OCI-LY1 (cell line): ENCODE measurements around the gene MOB3C.

Experiments
- H2AFZ ChIP-seq: fragments of 200-600 bp; sonication (generic), shearing (Covaris generic); 2 replicates; pipeline ENCODE4 v1.6.0; 2014; ENCODE audit warnings: antibody characterized with exemption, mild to moderate bottlenecking, low read length
- H3F3A ChIP-seq: fragments of 200-600 bp; sonication (generic), shearing (Covaris generic); 2 replicates; pipeline ENCODE4 v1.6.0; 2014; ENCODE audit warnings: mild to moderate bottlenecking, antibody characterized with exemption, low read length, moderate library complexity; ENCODE audit not compliant: insufficient read depth
- H3K27ac ChIP-seq: fragments of 200-600 bp; sonication (generic); 2 replicates; pipeline ENCODE4 v1.5.1; 2014; ENCODE audit warnings: low read length, mixed run types, mild to moderate bottlenecking, low read depth; ENCODE audit not compliant: poor library complexity, severe bottlenecking
- H3K27me3 ChIP-seq: fragments of 200-600 bp; sonication (generic); 2 replicates; pipeline ENCODE4 v1.6.0; 2014; ENCODE audit warnings: antibody characterized with exemption, mild to moderate bottlenecking, low read length, moderate library complexity; ENCODE audit not compliant: insufficient read depth
- H3K36me3 ChIP-seq: fragments of 200-600 bp; sonication (generic); 2 replicates; pipeline ENCODE4 v1.6.1; 2014; ENCODE audit warnings: mild to moderate bottlenecking, antibody characterized with exemption, low read length, moderate library complexity, mixed read lengths; ENCODE audit not compliant: insufficient read depth
- H3K4me1 ChIP-seq: fragments of 200-600 bp; sonication (generic); 2 replicates; pipeline ENCODE4 v1.5.1; 2014; ENCODE audit warnings: mild to moderate bottlenecking, low read length, moderate library complexity; ENCODE audit not compliant: insufficient read depth, severe bottlenecking
- H3K4me2 ChIP-seq: fragments of 200-600 bp; sonication (generic), shearing (Covaris generic); 2 replicates; pipeline ENCODE4 v1.6.1; 2014; ENCODE audit warnings: low read length
- H3K4me3 ChIP-seq: fragments of 200-600 bp; sonication (generic); 2 replicates; pipeline ENCODE4 v1.5.1; 2014; ENCODE audit warnings: low read length, low read depth, mild to moderate bottlenecking, mixed read lengths; ENCODE audit not compliant: poor library complexity, severe bottlenecking
- H3K79me2 ChIP-seq: fragments of 200-600 bp; shearing (Covaris generic); 2 replicates; pipeline ENCODE4 v1.6.1; 2016; ENCODE audit warnings: mixed run types, low read length, mixed read lengths; ENCODE audit not compliant: insufficient read depth
- H3K9ac ChIP-seq: fragments of 200-600 bp; sonication (generic), shearing (Covaris generic); 2 replicates; pipeline ENCODE4 v1.6.1; 2014; ENCODE audit warnings: mild to moderate bottlenecking, low read length, mixed read lengths
- H3K9me2 ChIP-seq: fragments of 200-600 bp; sonication (generic), shearing (Covaris generic); 2 replicates; pipeline ENCODE4 v1.6.1; 2014; ENCODE audit warnings: low read depth, mild to moderate bottlenecking, low read length, mixed read lengths
- H3K9me3 ChIP-seq: fragments of 200-600 bp; shearing (Covaris generic); 2 replicates; pipeline ENCODE4 v1.6.1; 2014; ENCODE audit warnings: low read length, mixed read lengths
- H4K20me1 ChIP-seq: fragments of 200-600 bp; sonication (generic), shearing (Covaris generic); 2 replicates; pipeline ENCODE4 v1.6.0; 2016; ENCODE audit warnings: mild to moderate bottlenecking, low read length; ENCODE audit not compliant: insufficient read depth
- CTCF ChIP-seq: fragments of 200-600 bp; sonication (generic), shearing (Covaris generic); IDR thresholded peaks from 2 replicates; pipeline ENCODE4 v1.5.1; 2017; ENCODE audit warnings: mild to moderate bottlenecking, antibody characterized with exemption, low read length, moderate library complexity, mixed read lengths
- EZH2 ChIP-seq: fragments of 200-600 bp; sonication (generic), shearing (Covaris generic); IDR thresholded peaks from 2 replicates; pipeline ENCODE4 v1.8.0; 2017; ENCODE audit warnings: borderline replicate concordance, mixed run types, mild to moderate bottlenecking, antibody characterized with exemption, low read length, moderate library complexity, mixed read lengths

The MOB3C gene

GRCh38 chr1:46558141-46558963, 58.3 kb downstream of the MOB3C start:
- H3K4me2 ChIP-seq = no peak overlapping the region
- H3K27me3 ChIP-seq = no peaks in the 10 kb centered on the region
- H3K4me1 ChIP-seq = no peaks in the 10 kb centered on the region
- no peaks in the 10 kb centered on the region for H3K9me2 ChIP-seq
- no peak overlapping the region for H3K27ac ChIP-seq
- TF ChIP-seq EZH2 (no peak), CTCF (no peak)
- H3F3A ChIP-seq = no peaks in the 10 kb centered on the region
- no peak overlapping the region for H2AFZ ChIP-seq
- H3K79me2 ChIP-seq = no peaks in the 10 kb centered on the region
- H3K9me3 ChIP-seq = no peaks in the 10 kb centered on the region
- no peak overlapping the region for H3K9ac ChIP-seq
- H3K4me3 ChIP-seq = no peak overlapping the region
- H3K36me3 ChIP-seq = no peaks in the 10 kb centered on the region
- H4K20me1 ChIP-seq = no peaks in the 10 kb centered on the region
